NCI-H2171 treated with DMSO at 0.1 percent for 48 hours (cell line): ENCODE measurements around the gene RAP1GAP.
"Not testable (repeated sequence)": the region's sequence is repeated elsewhere in the genome, so short reads cannot be mapped to it uniquely, and the experiment has no call there.

Experiments used
- DNase-seq: peaks from one replicate; lab custom pipeline; 2025; lab: John Stamatoyannopoulos, UW

The RAP1GAP gene

DNA sequence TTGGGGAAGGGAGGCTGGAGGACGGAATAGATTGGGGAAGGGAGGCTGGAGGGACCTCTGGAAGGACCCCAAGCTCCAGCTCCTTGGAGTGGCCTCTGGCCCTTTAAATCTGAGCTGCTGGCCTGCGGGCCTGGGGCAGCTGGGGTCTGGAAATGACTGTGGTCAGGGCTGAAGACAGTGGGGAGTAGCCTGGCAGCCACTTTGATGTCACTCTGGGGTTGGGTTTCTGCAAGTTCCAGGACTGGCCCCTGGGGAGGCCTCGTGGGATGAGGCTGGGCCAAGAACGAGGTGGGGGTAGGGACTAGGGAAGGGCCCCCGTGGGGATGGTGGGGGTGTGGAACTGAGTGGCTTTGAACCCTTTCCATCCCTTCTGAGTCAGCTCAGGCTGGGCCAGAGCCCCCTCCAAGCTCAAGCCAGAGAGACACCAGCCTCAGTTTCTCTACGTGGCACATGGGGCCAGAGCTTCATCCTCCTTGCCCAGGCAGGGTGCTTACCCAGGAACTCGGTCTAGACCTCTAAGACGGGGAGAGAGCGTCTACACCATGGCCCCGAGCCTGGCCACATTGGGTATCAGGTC lies 100.3 kb downstream of the RAP1GAP start:
- DNase-seq = no peak

DNA sequence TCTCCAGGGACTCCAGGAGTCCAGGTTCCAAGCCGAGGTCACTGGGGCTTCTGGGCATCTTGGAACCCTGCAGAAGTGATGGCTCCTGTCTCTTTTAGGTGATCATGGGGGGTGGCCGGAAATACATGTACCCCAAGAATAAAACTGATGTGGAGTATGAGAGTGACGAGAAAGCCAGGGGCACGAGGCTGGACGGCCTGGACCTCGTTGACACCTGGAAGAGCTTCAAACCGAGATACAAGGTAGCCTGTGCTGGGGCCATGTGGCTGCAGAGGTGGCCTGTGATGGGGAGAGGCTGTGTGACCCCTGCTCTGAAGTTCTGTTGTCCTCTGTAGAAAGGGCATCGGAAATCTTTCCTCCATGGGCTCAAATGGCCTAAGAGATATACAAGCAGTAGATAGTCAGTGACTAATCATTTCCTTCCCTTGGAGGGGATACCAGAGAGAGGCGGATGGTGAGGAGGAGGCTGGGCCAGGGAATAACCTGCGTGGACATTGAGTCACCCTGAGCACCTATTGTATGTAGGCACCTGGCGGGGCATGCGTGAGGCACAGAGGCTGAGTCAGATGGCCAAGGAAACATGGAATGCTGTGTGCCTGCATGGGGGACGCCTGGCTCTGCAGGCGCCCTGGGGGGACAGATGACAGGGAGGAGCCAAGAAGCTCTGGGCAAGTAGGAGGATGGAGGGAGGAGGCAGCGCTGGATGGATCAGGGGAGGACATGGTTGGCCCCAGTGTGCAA lies 101.0 kb downstream of the RAP1GAP start:
- peak; percentile 77 for DNase-seq

DNA sequence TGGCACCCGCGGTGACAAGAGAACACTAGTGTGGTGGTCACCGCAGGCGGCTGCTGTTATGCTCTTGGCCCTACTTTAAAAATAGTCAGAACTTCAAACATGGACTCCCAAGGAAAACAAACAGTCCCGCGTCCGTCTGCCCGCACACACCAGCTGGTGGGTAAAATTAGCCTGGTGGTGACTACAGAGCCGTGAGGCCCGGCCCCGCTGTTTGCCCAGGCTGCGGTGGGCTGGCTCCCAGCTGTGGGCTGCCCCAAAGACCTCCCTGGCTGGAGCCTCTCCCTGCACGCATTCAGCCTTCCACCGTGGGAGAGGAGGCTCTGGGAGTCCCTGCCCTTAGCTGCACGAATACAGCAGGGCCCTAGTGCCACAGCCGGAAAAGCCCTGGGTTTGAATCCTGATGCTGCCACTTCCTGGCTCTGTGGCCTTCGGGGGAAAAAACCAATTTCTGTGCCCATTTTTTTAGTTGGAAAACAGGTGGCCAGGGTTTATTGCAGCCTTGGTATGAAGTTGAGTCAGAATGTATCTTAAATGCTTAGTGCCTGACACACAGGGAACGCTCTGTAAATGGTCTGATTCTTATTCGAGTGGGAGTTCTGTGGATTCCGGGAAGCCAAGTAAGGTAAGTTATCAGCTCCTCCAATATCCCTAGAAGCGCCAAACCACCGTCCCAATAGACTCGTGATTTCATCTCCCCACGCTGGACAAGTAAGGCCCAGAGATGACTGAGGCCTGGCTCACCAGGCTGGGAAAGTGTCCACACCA lies 101.7 kb downstream of the RAP1GAP start:
- DNase-seq = no peak

DNA sequence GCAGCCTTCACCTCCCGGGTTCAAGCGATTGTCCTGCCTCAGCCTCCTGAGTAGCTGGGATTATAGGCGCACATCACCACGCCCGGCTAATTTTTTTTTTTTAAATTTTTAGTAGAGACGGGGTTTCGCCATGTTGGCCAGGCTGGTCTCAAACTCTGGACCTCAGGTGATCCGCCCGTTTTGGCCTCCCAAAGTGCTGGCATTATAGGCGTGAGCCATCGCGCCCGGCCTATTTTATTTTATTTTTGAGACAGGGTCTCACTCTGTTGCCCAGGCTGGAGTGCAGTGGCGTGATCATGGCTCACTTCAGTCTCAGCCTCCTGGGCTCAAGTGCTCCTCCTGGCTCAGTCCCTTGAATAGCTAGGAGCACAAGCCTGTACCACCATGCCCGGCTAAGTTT lies 102.8 kb downstream of the RAP1GAP start:
- not testable (repeated sequence) for DNase-seq

DNA sequence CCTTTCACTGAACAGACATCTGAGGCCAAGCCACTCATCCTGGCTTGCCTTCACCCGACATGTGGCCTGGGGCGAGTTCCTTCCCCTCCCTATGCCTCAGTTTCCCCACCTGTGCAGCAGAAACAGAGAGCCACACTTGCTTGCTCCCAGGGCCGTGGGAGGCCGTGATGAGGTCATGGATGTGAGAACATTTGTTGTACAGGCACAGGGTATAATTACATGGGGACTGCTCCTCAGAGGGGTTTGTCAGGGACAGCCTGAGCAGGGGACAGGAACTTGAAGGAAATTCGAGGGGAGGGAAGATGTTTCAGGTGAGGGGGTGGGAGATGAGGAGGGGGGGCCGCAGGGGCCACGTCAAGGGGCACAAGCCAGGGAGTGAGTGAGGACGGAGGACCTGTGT lies 103.9 kb downstream of the RAP1GAP start:
- DNase-seq = no peak

DNA sequence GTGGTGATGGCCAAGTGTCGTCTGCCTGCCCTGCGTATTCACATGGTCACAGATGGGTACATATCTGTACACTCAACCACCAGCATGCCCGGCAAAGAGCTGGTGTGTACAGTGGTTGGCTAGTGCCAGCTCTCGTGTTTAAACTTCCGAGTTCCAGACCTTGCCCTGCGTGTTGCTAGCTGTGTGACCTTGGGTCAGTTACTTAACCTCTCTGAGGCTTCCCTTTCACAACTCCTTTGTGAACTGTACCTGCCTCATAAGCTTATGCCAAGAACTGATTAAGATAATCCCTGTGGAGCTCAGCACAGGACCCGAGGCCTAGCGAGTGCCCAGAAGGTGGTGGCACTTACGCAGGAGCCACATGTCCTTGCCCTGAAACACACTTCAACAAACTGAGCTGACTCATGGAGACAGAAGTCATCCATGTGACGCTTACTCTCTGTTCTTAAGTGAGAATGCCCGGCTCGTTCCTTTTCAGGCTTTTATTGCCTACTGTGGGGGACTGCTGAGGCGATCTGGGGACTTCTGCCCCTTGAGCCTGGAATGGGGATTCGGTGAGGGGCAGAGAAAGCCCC lies 104.5 kb downstream of the RAP1GAP start:
- DNase-seq = no peak

DNA sequence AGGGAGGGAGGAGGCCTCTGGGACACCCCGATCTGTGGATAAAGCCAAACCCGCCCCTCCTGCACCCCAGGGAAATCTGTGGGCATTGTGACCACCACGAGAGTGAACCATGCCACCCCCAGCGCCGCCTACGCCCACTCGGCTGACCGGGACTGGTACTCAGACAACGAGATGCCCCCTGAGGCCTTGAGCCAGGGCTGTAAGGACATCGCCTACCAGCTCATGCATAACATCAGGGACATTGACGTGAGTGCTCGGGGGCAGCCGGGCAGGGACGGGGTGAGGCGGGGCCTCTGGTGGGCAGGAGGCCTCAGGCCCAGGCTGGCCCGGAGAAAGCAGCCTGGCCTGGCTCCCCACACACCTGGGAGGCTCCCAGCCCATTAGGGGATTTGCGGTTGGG lies 105.2 kb downstream of the RAP1GAP start:
- no peak for DNase-seq

DNA sequence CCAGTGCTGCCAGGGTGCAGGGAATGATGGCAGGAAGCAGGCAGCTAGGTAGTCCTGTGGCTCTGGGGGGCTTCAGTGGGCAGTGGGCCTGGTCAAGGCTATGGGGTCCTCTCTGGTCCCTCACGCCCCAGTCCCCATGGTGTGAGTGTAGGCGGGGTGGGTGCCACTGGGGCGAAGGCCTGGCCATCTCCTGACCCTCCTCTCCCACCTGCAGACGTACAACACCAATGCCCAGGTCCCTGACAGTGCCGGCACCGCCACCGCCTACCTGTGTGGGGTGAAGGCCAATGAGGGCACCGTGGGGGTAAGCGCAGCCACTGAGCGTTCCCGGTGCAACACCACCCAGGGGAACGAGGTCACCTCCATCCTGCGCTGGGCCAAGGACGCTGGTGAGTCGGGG lies 106.3 kb downstream of the RAP1GAP start:
- DNase-seq = no peak

DNA sequence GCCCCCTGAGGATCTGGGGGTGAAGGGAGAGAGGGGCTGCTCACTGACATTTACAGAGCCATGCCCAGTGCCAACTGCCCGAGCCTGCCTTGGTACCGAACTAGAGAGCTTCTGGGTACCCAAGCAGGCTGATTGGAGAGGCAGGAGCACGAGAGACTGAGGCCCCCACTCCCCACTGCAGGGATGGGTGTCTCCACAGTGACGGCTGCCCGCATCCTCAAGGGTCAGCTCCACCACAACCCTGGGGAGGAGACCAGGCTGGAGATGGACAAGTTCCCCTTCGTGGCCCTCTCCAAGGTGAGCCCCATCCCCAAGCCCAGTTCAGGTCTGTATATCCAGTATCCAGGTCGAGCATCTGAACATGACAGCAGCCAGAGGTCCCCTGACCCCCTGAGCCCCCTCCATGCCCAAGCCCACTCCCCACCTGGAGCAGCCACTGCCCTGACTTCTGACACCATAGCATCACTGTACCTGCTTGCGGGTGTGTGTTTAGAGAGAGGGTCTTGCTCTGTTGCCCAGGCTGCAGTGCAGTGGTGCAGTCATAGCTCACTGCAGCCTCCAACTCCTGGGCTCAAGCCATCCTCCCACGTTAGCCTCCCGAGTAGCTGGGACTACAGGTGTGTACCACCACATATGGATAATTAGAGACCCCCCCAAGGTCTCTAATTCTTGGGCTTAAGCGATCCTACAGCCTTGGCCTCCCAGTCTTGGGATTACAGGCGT lies 108.1 kb downstream of the RAP1GAP start:
- no peak for DNase-seq

DNA sequence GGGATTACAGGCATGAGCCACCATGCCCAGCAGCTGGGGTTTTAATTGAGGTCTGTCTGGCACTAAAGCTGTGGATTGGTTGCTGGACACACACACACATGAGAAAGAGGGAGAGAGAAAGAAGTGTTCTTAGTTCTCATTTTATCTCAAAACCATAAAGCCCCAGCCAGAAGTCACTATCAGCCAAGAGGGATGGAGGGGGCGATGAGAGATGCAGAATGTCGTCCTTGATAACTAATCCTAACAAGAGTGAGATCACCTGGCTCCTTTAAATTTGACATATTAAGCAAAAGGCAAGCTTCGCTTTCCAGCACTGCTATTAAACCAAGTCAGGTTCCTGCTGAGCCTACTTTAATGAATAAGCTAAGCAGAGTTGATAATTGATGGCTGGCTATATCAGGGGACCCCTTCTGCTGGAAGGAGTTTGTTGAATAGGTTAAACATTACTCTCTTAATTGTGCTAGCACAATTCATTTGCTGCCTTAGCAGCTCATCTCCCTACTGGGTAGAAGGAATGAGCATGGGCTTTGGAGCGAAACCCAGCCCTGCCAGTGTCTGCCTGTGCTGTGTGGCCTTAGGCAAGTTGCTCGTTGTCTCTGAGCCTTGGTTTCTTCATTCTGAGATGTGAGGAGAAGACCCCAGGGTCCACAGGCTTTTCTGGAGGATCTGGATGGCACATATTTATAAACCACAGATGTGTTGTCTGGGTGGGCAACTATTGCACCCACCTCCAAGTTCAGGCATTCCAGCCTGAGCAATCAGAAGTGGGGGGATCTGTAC lies 109.2 kb downstream of the RAP1GAP start:
- DNase-seq = no peak

DNA sequence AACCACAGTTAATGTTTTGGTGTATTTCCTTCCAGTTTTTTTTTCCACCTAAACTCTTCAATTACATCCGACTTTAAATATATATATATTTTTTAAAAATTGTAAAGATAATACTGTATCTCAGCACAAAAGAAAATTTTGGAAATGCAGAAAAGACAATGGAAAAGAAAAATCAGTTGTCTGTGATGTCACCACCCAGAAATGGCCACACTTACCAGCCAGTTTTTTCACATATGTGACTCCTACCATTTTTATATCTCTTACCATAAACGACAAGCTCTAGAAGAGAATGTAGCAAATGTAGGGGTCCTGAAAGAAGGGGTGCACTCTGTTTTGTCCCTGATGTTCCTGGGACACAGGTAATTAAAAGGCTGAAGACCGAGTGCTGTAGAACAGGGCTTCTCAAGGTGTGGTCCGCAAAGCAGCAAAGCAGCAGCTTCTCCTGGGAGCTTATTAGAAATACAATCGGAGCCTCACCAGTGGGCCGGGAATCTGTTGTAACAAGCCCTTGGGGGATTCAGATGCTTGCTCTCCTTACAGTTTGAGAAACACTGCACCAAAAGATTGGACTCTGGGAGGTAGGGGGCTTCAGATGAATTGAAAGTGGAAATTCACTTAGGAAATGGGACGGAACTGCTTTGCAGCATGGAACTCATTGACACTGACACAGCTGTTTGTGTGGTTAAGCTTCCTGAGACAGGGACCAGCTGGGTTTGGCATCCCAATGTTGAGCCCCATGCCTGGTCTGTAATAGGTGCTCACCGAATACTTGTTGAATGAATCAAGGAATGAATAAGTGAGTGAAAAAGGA lies 115.8 kb downstream of the RAP1GAP start:
- peak; percentile 72 for DNase-seq

DNA sequence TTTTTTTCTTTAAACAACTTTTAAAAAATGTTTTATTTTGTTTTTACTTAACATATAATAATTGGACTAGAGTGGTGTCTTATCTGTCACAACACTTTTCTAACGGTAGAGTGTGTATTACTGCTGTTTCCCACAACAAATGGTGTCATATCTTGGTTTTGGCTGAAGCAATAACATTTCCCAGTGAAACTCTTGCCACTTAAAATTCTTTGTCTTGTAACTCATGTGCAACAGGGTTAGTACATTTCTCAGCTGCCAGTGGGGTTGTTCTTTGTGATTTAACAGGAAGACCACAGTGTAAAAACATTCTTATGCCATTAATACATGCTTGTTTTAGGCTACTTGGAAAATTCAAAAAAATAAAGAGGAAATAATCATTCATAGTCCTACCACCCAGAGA lies 116.4 kb downstream of the RAP1GAP start:
- no peak for DNase-seq

DNA sequence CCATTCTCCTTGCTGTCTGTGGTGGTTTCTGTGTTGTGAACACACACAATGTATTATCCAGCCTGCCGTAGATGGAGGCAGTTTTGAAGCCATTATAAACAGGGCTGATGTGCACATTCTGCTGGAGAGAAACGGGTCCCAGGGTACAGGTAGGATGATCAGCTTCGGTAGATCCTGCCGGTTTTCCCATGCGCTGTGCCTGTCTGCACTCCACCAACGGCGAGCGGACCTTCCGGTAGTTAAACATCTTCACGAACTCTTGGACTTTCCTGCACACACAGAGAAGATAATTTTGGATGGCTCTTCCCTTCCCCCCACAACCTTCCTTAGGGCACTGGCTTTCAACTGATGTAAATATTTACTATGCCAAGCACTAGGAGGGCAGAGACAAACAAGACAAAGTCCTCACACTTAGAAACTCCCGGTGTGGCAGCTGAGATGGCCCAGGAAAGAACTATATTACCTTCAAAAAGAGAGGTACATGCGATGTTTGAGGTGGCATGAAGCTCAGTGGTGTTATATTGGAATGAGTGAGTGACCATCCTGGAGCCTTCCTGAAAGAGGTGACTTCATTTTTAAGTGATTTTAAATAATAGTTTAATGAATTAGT lies 118.2 kb downstream of the RAP1GAP start:
- DNase-seq = no peak

DNA sequence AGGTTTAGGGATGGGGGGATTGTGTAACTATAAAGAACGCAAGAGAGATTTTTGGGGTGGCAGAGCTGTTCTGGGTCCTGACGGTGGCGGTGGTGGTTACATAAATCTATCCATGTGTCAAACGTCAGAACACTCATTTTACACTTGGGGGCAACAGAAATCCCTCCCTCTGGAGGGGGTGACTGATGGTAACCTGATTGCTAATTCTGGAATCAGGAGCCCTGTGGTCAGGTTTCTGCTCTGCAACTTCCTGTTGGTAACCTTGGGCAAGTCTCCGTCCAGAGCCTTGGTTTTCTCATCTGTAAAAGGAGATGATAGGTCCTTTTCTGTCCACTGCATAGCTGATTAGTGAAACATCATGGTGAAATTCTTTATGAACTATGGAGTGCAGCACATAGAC lies 119.1 kb downstream of the RAP1GAP start:
- no peak for DNase-seq

DNA sequence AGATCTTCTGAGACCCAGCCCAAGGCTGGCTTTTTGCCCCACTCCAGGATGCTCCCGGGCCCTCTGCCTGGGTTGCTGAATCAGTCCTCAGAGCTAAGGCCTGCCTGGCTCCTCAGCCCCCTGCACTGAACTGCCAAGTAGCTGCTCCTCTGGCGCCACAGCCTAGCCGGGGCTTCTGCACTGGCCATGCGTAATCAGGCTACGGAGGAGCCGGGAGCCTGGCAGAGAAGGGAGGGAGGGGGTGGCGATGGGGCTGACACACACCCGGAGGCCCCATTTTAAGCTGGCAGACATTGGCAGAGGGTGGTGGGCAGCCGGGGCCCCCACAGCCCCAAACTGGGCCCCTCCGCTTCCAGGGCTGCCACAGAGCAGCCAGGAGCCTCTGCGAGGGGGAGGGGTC lies 121.3 kb downstream of the RAP1GAP start:
- no peak for DNase-seq
